SJCRH30 (cell line): ENCODE data around the gene IPCEF1. TPM values are rescaled to one million over a fixed set of nuclear protein-coding genes. Genes with fewer than 3 reads are reported as not detected.
A peak's percentile ranks its signal among the peaks of the same experiment; 100 is the strongest.

ENCODE experiments used
- DNase-seq, 2 experiments: peaks; one replicate each; pipeline ENCODE4 v3.0.0-alpha.2; 2015 to 2020
- H3K27ac ChIP-seq: fragments of 250-450 bp; sonication (Bioruptor Pico); 2 replicates; pipeline ENCODE4 v1.5.1; 2020; ENCODE audit warnings: mild to moderate bottlenecking, moderate library complexity
- H3K27me3 ChIP-seq: fragments of 250-450 bp; sonication (Bioruptor Pico); 2 replicates; pipeline ENCODE4 v1.5.1; 2020; ENCODE audit warnings: mild to moderate bottlenecking, moderate library complexity
- H3K36me3 ChIP-seq: fragments of 250-450 bp; sonication (Bioruptor Pico); 2 replicates; pipeline ENCODE4 v1.5.1; 2020; ENCODE audit warnings: mild to moderate bottlenecking, moderate library complexity
- H3K4me1 ChIP-seq: fragments of 250-450 bp; sonication (Bioruptor Pico); 2 replicates; pipeline ENCODE4 v1.5.1; 2020; ENCODE audit warnings: mild to moderate bottlenecking, moderate library complexity
- H3K4me3 ChIP-seq: fragments of 250-450 bp; sonication (Bioruptor Pico); 2 replicates; pipeline ENCODE4 v1.5.1; 2020; ENCODE audit warnings: mild to moderate bottlenecking, moderate library complexity
- H3K9me3 ChIP-seq: fragments of 250-450 bp; sonication (Bioruptor Pico); replicated peaks from 2 replicates; pipeline ENCODE4 v1.5.1; 2020; ENCODE audit warnings: mild to moderate bottlenecking, moderate library complexity
- total RNA-seq: library from RNA; depleted of rRNA; stranded (reverse); fragments of >200 nt; shearing (Covaris generic); gene quantifications from 2 replicates; pipeline ENCODE4 v1.2.3, GENCODE V29; 2014

IPCEF1 gene
- total RNA-seq, 1 experiment from 2014 or later = 1.5 TPM

GRCh38 chr6:154383273-154383672 is 26.7 kb upstream of the IPCEF1 start:
- no peak overlapping the region for H3K27ac ChIP-seq
- H3K4me1 ChIP-seq = peaks cover 17% of the 10 kb centered on the region
- no peak for DNase-seq
- no peaks in the 10 kb centered on the region for H3K36me3 ChIP-seq
- no peaks in the 10 kb centered on the region for H3K27me3 ChIP-seq
- H3K4me3 ChIP-seq = no peak overlapping the region
- H3K9me3 ChIP-seq = 0 out of 2 replicates have a peak, but pooled peaks cover 4% of the 10 kb centered on the region

GRCh38 chr6:154382740-154383139 is 26.1 kb upstream of the IPCEF1 start:
- H3K27me3 ChIP-seq = no peaks in the 10 kb centered on the region
- H3K27ac ChIP-seq = no peak overlapping the region

GRCh38 chr6:154381548-154381947 is 24.9 kb upstream of the IPCEF1 start:
- Histone ChIP-seq H3K4me1 (no peaks in the 10 kb centered on the region; the same call in 1 of the 2 replicates), H3K4me3 (no peak overlapping the region), H3K27me3 (no peaks in the 10 kb centered on the region), H3K36me3 (no peaks in the 10 kb centered on the region), H3K9me3 (no peaks in the 10 kb centered on the region), H3K27ac (no peak overlapping the region)
- DNase-seq = no peak

More at GRCh38 chr6:154382740-154383139, 26.1 kb upstream of the IPCEF1 start:
- no peaks in the 10 kb centered on the region for H3K9me3 ChIP-seq
- peaks cover 12% of the 10 kb centered on the region for H3K4me1 ChIP-seq
- H3K36me3 ChIP-seq = no peaks in the 10 kb centered on the region
- H3K4me3 ChIP-seq = no peak overlapping the region
- no peak for DNase-seq

- no peak overlapping the region for H3K27ac ChIP-seq
- H3K36me3 ChIP-seq = no peaks in the 10 kb centered on the region
- H3K9me3 ChIP-seq = no peaks in the 10 kb centered on the region
- H3K4me1 ChIP-seq = no peaks in the 10 kb centered on the region
- no peak for DNase-seq
- no peak overlapping the region for H3K4me3 ChIP-seq
- no peaks in the 10 kb centered on the region for H3K27me3 ChIP-seq
Observed at GRCh38 chr6:154380741-154381140, 24.1 kb upstream of the IPCEF1 start.

GRCh38 chr6:154379585-154379984 is 23.0 kb upstream of the IPCEF1 start:
- no peaks in the 10 kb centered on the region for H3K9me3 ChIP-seq
- H3K27ac ChIP-seq = no peak overlapping the region
- no peaks in the 10 kb centered on the region for H3K27me3 ChIP-seq
- H3K36me3 ChIP-seq = no peaks in the 10 kb centered on the region
- no peaks in the 10 kb centered on the region for H3K4me1 ChIP-seq
- no peak for DNase-seq
- no peak overlapping the region for H3K4me3 ChIP-seq

GRCh38 chr6:154378518-154378917 is 21.9 kb upstream of the IPCEF1 start:
- Histone ChIP-seq H3K9me3 (no peaks in the 10 kb centered on the region), H3K4me1 (no peaks in the 10 kb centered on the region), H3K27ac (no peak overlapping the region), H3K27me3 (no peaks in the 10 kb centered on the region), H3K36me3 (no peaks in the 10 kb centered on the region), H3K4me3 (no peak overlapping the region)
- no peak for DNase-seq

- Histone ChIP-seq H3K36me3 (no peaks in the 10 kb centered on the region), H3K27me3 (no peaks in the 10 kb centered on the region), H3K9me3 (no peaks in the 10 kb centered on the region), H3K27ac (no peak overlapping the region), H3K4me1 (no peaks in the 10 kb centered on the region), H3K4me3 (no peak overlapping the region)
- DNase-seq = no peak
Observed at GRCh38 chr6:154377726-154378125, 21.1 kb upstream of the IPCEF1 start.

GRCh38 chr6:154373971-154374370 is 17.4 kb upstream of the IPCEF1 start:
- Histone ChIP-seq H3K4me3 (no peak overlapping the region), H3K9me3 (no peaks in the 10 kb centered on the region), H3K27ac (no peak overlapping the region), H3K4me1 (peaks cover 7% of the 10 kb centered on the region; the same call in 1 of the 2 replicates), H3K27me3 (no peaks in the 10 kb centered on the region), H3K36me3 (no peaks in the 10 kb centered on the region)
- no peak for DNase-seq

- Histone ChIP-seq H3K27ac (no peak overlapping the region), H3K4me3 (no peak overlapping the region), H3K27me3 (no peaks in the 10 kb centered on the region), H3K9me3 (no peaks in the 10 kb centered on the region), H3K36me3 (no peaks in the 10 kb centered on the region), H3K4me1 (peaks cover 7% of the 10 kb centered on the region; the same call in 1 of the 2 replicates)
- no peak for DNase-seq
Observed at GRCh38 chr6:154371281-154371680, 14.7 kb upstream of the IPCEF1 start.

- H3K27ac ChIP-seq = no peak overlapping the region
- H3K4me1 ChIP-seq = peaks cover 7% of the 10 kb centered on the region; the same call in 1 of the 2 replicates
- no peak overlapping the region for H3K4me3 ChIP-seq
- DNase-seq = peak in 1 of 2 experiments; percentile 42
- H3K27me3 ChIP-seq = no peaks in the 10 kb centered on the region
- no peaks in the 10 kb centered on the region for H3K9me3 ChIP-seq
- H3K36me3 ChIP-seq = no peaks in the 10 kb centered on the region
Observed at GRCh38 chr6:154370545-154370944, 13.9 kb upstream of the IPCEF1 start.

GRCh38 chr6:154367839-154368695 is 11.5 kb upstream of the IPCEF1 start:
- Histone ChIP-seq H3K4me1 (peaks cover 7% of the 10 kb centered on the region; the same call in 1 of the 2 replicates), H3K4me3 (no peak overlapping the region), H3K27me3 (no peaks in the 10 kb centered on the region), H3K9me3 (no peaks in the 10 kb centered on the region), H3K27ac (no peak overlapping the region), H3K36me3 (no peaks in the 10 kb centered on the region)
- no peak for DNase-seq

GRCh38 chr6:154367336-154367735 is 10.7 kb upstream of the IPCEF1 start:
- Histone ChIP-seq H3K4me3 (no peak overlapping the region), H3K9me3 (no peaks in the 10 kb centered on the region), H3K36me3 (no peaks in the 10 kb centered on the region), H3K27me3 (no peaks in the 10 kb centered on the region), H3K27ac (no peak overlapping the region), H3K4me1 (peaks cover 4% of the 10 kb centered on the region; the same call in 1 of the 2 replicates)
- no peak for DNase-seq

GRCh38 chr6:154363821-154364220 is 7.2 kb upstream of the IPCEF1 start:
- Histone ChIP-seq H3K27me3 (no peaks in the 10 kb centered on the region), H3K9me3 (no peaks in the 10 kb centered on the region), H3K4me1 (no peaks in the 10 kb centered on the region), H3K36me3 (no peaks in the 10 kb centered on the region), H3K4me3 (no peak overlapping the region), H3K27ac (no peak overlapping the region)
- no peak for DNase-seq

GRCh38 chr6:154361476-154361875 is 4.9 kb upstream of the IPCEF1 start:
- Histone ChIP-seq H3K4me1 (no peaks in the 10 kb centered on the region), H3K9me3 (no peaks in the 10 kb centered on the region), H3K27me3 (no peaks in the 10 kb centered on the region), H3K4me3 (no peak overlapping the region), H3K36me3 (no peaks in the 10 kb centered on the region), H3K27ac (no peak overlapping the region)
- no peak for DNase-seq

- Histone ChIP-seq H3K4me3 (no peak overlapping the region), H3K36me3 (no peaks in the 10 kb centered on the region), H3K4me1 (no peaks in the 10 kb centered on the region), H3K27me3 (no peaks in the 10 kb centered on the region), H3K27ac (no peak overlapping the region), H3K9me3 (no peaks in the 10 kb centered on the region)
- no peak for DNase-seq
Observed at GRCh38 chr6:154360476-154360875, 3.9 kb upstream of the IPCEF1 start.

- Histone ChIP-seq H3K27ac (no peak overlapping the region), H3K4me1 (no peaks in the 10 kb centered on the region), H3K9me3 (no peaks in the 10 kb centered on the region), H3K4me3 (no peak overlapping the region), H3K36me3 (no peaks in the 10 kb centered on the region), H3K27me3 (no peaks in the 10 kb centered on the region)
- DNase-seq = no peak
Observed at GRCh38 chr6:154359679-154360078, 3.1 kb upstream of the IPCEF1 start.
